Trophoblast cell (in vitro differentiated cells and primary cell): ENCODE measurements around the gene RAPGEF2.

Source experiments
- DNase-seq, 2 donors: peaks; one replicate each; pipeline ENCODE4 v3.0.0-alpha.2; 2016
- H2AFZ ChIP-seq: 2 replicates; pipeline ENCODE4 v1.6.1; 2013; ENCODE audit warnings: low read length, moderate library complexity, mild to moderate bottlenecking; ENCODE audit not compliant: insufficient read depth, poor library complexity
- H2AK5ac ChIP-seq: 2 replicates; pipeline ENCODE4 v1.6.1; 2013; ENCODE audit warnings: mild to moderate bottlenecking, low read length
- H2BK120ac ChIP-seq: 2 replicates; pipeline ENCODE4 v1.6.1; 2013; ENCODE audit warnings: low read length, mild to moderate bottlenecking, moderate library complexity; ENCODE audit not compliant: insufficient read depth, poor library complexity
- H2BK12ac ChIP-seq: 2 replicates; pipeline ENCODE4 v1.6.1; 2013; ENCODE audit warnings: mild to moderate bottlenecking, low read length, moderate library complexity
- H2BK5ac ChIP-seq: 2 replicates; pipeline ENCODE4 v1.6.1; 2013; ENCODE audit warnings: low read length, low read depth, moderate library complexity, mild to moderate bottlenecking; ENCODE audit not compliant: poor library complexity
- H3K14ac ChIP-seq: 2 replicates; pipeline ENCODE4 v1.6.1; 2013; ENCODE audit warnings: mild to moderate bottlenecking, low read length
- H3K18ac ChIP-seq: 2 replicates; pipeline ENCODE4 v1.6.1; 2013; ENCODE audit warnings: mild to moderate bottlenecking, low read length
- H3K23ac ChIP-seq: 2 replicates; pipeline ENCODE4 v1.6.1; 2013; ENCODE audit warnings: low read length
- H3K27ac ChIP-seq: 2 replicates; pipeline ENCODE4 v1.5.1; 2013; ENCODE audit warnings: low read depth, mild to moderate bottlenecking, inconsistent platforms, low read length, moderate library complexity
- H3K27me3 ChIP-seq: 2 replicates; pipeline ENCODE4 v1.6.1; 2013; ENCODE audit warnings: inconsistent platforms, mild to moderate bottlenecking, low read length, moderate library complexity; ENCODE audit not compliant: insufficient read depth
- H3K36me3 ChIP-seq, 2 experiments: 1 replicate in 1 of 2; 2 replicates in 1 of 2; pipeline ENCODE4 v1.6.1; 2013; ENCODE audit warnings: low read length in 2 of 2, mild to moderate bottlenecking in 2 of 2, moderate library complexity in 1 of 2; ENCODE audit not compliant: insufficient read depth in 2 of 2, control insufficient read depth in 1 of 2
- H3K4ac ChIP-seq: 2 replicates; pipeline ENCODE4 v1.6.1; 2013; ENCODE audit warnings: low read depth, mild to moderate bottlenecking, low read length, moderate library complexity
- H3K4me1 ChIP-seq, 2 experiments: 1 replicate in 1 of 2; 2 replicates in 1 of 2; pipeline ENCODE4 v1.6.1; 2013; ENCODE audit warnings: low read length in 2 of 2, mild to moderate bottlenecking in 2 of 2, moderate library complexity in 1 of 2; ENCODE audit not compliant: insufficient read depth in 2 of 2, control insufficient read depth in 1 of 2
- H3K4me2 ChIP-seq: 2 replicates; pipeline ENCODE4 v1.6.1; 2013; ENCODE audit warnings: inconsistent platforms, mild to moderate bottlenecking, low read length, moderate library complexity
- H3K4me3 ChIP-seq: 2 replicates; pipeline ENCODE4 v1.5.1; 2013; ENCODE audit warnings: mild to moderate bottlenecking, low read depth, low read length, inconsistent platforms
- H3K79me1 ChIP-seq: one replicate; pipeline ENCODE4 v1.6.1; 2013; ENCODE audit warnings: low read length
- H3K79me2 ChIP-seq: 2 replicates; pipeline ENCODE4 v1.6.1; 2013; ENCODE audit warnings: low read length, mild to moderate bottlenecking; ENCODE audit not compliant: control insufficient read depth, insufficient read depth, poor library complexity
- H3K9ac ChIP-seq: 2 replicates; pipeline ENCODE4 v1.6.1; 2013; ENCODE audit warnings: mild to moderate bottlenecking, low read length
- H3K9me3 ChIP-seq: 2 replicates; pipeline ENCODE4 v1.6.1; 2013; ENCODE audit warnings: low read depth, mild to moderate bottlenecking, control low read depth, inconsistent platforms, low read length; ENCODE audit not compliant: insufficient read depth
- H4K12ac ChIP-seq: 2 replicates; pipeline ENCODE4 v1.6.1; 2013; ENCODE audit warnings: low read depth, mild to moderate bottlenecking, low read length, moderate library complexity
- H4K8ac ChIP-seq: 2 replicates; pipeline ENCODE4 v1.6.1; 2013; ENCODE audit warnings: low read depth, mild to moderate bottlenecking, low read length, moderate library complexity
- H4K91ac ChIP-seq: one replicate; pipeline ENCODE4 v1.6.1; 2013; ENCODE audit warnings: low read depth, mild to moderate bottlenecking, low read length, moderate library complexity
- WGBS: extraction: QIAGEN DNeasy Blood & Tissue Kit; methylation state at CpG from one replicate; pipeline ENCODE4 v1.1.7; 2013; ENCODE audit warnings: missing lambda C conversion rate; ENCODE audit not compliant: insufficient read length, insufficient coverage; ENCODE audit errors: extremely low coverage; 5-methylcytosine and 5-hydroxymethylcytosine counted together

RAPGEF2 gene

DNA sequence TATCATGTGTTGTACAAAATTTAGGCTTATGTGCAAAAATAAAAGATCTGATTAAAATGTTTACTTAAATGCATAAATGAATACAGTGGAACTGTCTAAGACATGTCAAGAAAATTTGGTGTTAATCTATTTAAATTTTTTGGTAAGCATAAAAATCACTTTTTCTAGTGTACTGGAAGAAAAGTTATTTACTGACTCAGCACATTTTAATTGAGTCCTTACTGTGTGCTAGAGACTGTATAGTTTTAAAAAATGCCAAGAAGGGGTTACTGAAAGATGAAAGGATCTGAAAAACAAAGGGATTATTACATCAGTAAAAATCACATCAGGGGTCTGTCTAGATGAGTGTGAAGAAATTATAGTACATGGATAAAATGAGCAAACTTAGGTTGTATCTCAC, 60.6 kb downstream of the RAPGEF2 start:
- H4K91ac ChIP-seq, result no peak overlapping the region
- no peak overlapping the region for H2BK120ac ChIP-seq
- no peaks in the 10 kb centered on the region for H3K27me3 ChIP-seq
- H3K9me3 ChIP-seq, result no peaks in the 10 kb centered on the region
- no peak overlapping the region for H3K4me2 ChIP-seq
- H3K4me3 ChIP-seq, result no peak overlapping the region
- H2BK12ac ChIP-seq, result no peak overlapping the region
- no peak overlapping the region for H3K23ac ChIP-seq
- no peak overlapping the region for H2AK5ac ChIP-seq
- H2AFZ ChIP-seq, result no peak overlapping the region
- no peak overlapping the region for H3K14ac ChIP-seq
- H2BK5ac ChIP-seq, result no peak overlapping the region
- H3K27ac ChIP-seq, result no peak overlapping the region
- no peaks in the 10 kb centered on the region for H3K79me1 ChIP-seq
- no peaks in the 10 kb centered on the region for H3K4me1 ChIP-seq
- no peak overlapping the region for H3K9ac ChIP-seq
- H3K79me2 ChIP-seq, result peaks cover 5% of the 10 kb centered on the region
- H4K8ac ChIP-seq, result no peak overlapping the region
- no peak overlapping the region for H4K12ac ChIP-seq
- no peak for DNase-seq
- H3K18ac ChIP-seq, result no peak overlapping the region
- H3K4ac ChIP-seq, result no peak overlapping the region
- H3K36me3 ChIP-seq, result no peaks in the 10 kb centered on the region

DNA sequence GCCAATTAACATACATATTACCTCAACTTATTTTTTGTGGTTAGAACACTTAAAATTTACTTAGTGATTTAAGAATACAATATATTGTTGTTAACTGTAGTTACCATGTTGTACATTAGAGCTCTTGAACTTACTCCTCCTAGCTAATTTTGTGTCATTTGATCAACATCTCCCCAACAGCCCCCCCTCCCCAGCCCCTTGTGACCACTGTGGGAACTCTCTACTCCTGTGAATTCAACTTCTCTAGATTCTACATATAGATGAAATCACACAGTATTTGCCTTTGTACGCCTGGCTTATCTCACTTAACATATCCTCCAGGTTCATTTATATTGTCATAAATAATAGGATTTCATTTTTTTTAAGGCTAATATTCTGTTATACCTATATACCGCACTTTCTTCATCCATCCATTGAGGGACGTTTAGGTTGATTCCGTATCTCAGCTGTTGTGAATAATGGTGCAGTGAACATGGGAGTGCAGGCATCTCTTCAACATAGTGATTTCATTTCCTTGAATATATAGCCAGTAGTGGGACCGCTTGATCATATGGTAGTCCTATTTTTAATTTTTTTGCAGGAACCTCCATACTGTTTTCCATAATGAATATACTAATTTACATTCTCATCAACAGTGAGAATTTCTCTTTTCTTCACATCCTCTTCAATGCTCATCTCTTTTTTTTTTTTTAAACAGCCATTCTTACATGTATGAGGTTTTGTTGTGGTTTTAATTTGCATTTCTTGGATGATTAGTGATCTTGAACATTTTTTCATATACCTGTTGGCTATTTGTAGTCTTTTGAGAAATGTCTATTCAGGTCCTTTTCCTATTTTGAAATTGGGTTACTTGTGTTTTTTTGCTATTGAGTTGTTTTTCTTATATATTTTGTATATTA, 66.8 kb downstream of the RAPGEF2 start:
- Histone ChIP-seq H3K4me3 (no peak overlapping the region), H3K9me3 (no peaks in the 10 kb centered on the region), H4K8ac (no peak overlapping the region), H4K91ac (no peak overlapping the region), H3K36me3 (no peaks in the 10 kb centered on the region), H3K4me2 (no peak overlapping the region), H2BK12ac (no peak overlapping the region), H3K79me1 (no peaks in the 10 kb centered on the region), H3K23ac (no peak overlapping the region), H3K4ac (no peak overlapping the region), H2AK5ac (no peak overlapping the region), H2BK5ac (no peak overlapping the region), H3K9ac (no peak overlapping the region), H3K27me3 (no peaks in the 10 kb centered on the region), H3K27ac (no peak overlapping the region), H2AFZ (no peak overlapping the region), H3K79me2 (peaks cover 5% of the 10 kb centered on the region), H4K12ac (no peak overlapping the region), H3K18ac (no peak overlapping the region), H3K4me1 (peaks cover 3 to 7% of the 10 kb centered on the region in 2 experiments), H3K14ac (no peak overlapping the region), H2BK120ac (no peak overlapping the region)
- no CpG with 5 or more reads among the region's 5 CpGs for WGBS
- no peak for DNase-seq

DNA sequence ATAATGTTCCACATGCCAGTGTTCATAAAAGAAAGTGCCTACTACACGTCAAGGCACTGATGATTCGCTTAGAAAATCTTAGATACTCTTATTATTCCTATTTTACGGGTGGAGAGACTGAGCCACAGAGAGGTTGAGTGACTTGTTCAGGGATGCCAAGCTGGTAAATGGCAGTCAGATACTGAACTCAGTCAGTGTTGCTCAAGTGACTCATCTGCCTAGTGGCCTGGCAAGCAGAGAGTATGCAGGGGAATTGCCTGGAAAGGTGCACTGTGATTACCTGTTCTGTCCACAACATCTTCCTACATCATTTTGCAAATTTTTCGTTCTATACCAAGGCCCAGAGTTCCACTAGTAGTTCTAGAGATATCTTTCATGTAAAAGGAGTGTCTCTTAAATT, 68.4 kb downstream of the RAPGEF2 start:
- no peak overlapping the region for H3K27ac ChIP-seq
- no peaks in the 10 kb centered on the region for H3K27me3 ChIP-seq
- H3K18ac ChIP-seq, result no peak overlapping the region
- no peak overlapping the region for H3K4me2 ChIP-seq
- H4K91ac ChIP-seq, result no peak overlapping the region
- H4K8ac ChIP-seq, result no peak overlapping the region
- no peak overlapping the region for H3K4me3 ChIP-seq
- H3K4ac ChIP-seq, result no peak overlapping the region
- H2BK12ac ChIP-seq, result peak overlapping the region; percentile 49
- H2AK5ac ChIP-seq, result no peak overlapping the region
- no CpG with 5 or more reads among the region's 4 CpGs for WGBS
- no peak overlapping the region for H3K9ac ChIP-seq
- DNase-seq, result peak; percentile 30 to 61
- no peak overlapping the region for H2BK120ac ChIP-seq
- no peaks in the 10 kb centered on the region for H3K36me3 ChIP-seq
- peaks cover 4% of the 10 kb centered on the region for H3K79me1 ChIP-seq
- peaks cover 7% of the 10 kb centered on the region for H3K79me2 ChIP-seq
- H4K12ac ChIP-seq, result no peak overlapping the region
- peaks cover 11 to 13% of the 10 kb centered on the region in 2 experiments for H3K4me1 ChIP-seq
- H3K14ac ChIP-seq, result no peak overlapping the region
- H2BK5ac ChIP-seq, result no peak overlapping the region
- H2AFZ ChIP-seq, result no peak overlapping the region
- H3K23ac ChIP-seq, result no peak overlapping the region
- H3K9me3 ChIP-seq, result no peaks in the 10 kb centered on the region

DNA sequence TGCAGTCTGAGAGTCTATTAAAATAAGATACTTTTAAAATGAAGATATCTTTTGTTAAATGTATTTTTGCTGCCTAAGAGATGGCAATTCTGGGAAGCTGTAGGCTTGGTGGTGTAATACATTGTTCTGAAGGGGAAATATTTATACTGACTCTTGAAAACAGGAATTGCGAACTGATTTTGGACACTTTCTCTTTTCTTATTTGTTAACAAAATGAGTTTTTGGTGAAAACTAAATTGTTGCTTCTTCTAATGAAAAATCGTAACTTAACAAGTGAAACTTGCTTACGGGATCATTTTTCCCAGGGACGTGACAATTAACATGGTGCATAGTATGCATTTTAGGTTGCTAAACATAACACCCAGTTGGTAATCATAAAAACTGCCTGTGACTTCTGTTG, 71.0 kb downstream of the RAPGEF2 start:
- Histone ChIP-seq H3K27ac (no peak overlapping the region), H3K27me3 (no peaks in the 10 kb centered on the region), H3K4me2 (no peak overlapping the region), H3K4ac (no peak overlapping the region), H3K79me1 (peaks cover 4% of the 10 kb centered on the region), H4K8ac (no peak overlapping the region), H2AFZ (no peak overlapping the region), H3K23ac (no peak overlapping the region), H3K4me1 (peaks cover 11 to 13% of the 10 kb centered on the region in 2 experiments), H2AK5ac (no peak overlapping the region), H2BK5ac (no peak overlapping the region), H3K14ac (no peak overlapping the region), H2BK120ac (no peak overlapping the region), H2BK12ac (no peak overlapping the region), H4K12ac (no peak overlapping the region), H3K79me2 (peaks cover 7% of the 10 kb centered on the region), H4K91ac (no peak overlapping the region), H3K36me3 (no peaks in the 10 kb centered on the region), H3K9me3 (no peaks in the 10 kb centered on the region), H3K18ac (no peak overlapping the region), H3K9ac (no peak overlapping the region), H3K4me3 (no peak overlapping the region)
- no peak for DNase-seq
- WGBS, result no CpG with 5 or more reads among the region's 4 CpGs
